Endodermal cell (in vitro differentiated cells): Measurements from ENCODE around the gene PNCK. TPM values are rescaled to one million over a fixed set of nuclear protein-coding genes. Genes with fewer than 3 reads are reported as not detected.

Source experiments
- DNase-seq: peaks from one replicate; pipeline ENCODE4 v3.0.0-alpha.2; 2017
- H3K27ac ChIP-seq: 2 replicates; pipeline ENCODE4 v1.5.1; 2013; ENCODE audit warnings: mild to moderate bottlenecking, low read depth, low read length, moderate library complexity
- H3K27me3 ChIP-seq: 2 replicates; pipeline ENCODE4 v1.6.1; 2013; ENCODE audit warnings: mild to moderate bottlenecking, low read length, moderate library complexity; ENCODE audit not compliant: insufficient read depth, control insufficient read depth, poor library complexity, severe bottlenecking
- H3K36me3 ChIP-seq: 2 replicates; pipeline ENCODE4 v1.7.0; 2013; ENCODE audit warnings: mild to moderate bottlenecking, low read length, moderate library complexity; ENCODE audit not compliant: control insufficient read depth, insufficient read depth
- H3K4me1 ChIP-seq: one replicate; pipeline ENCODE4 v1.7.0; 2013; ENCODE audit warnings: low read length; ENCODE audit not compliant: control insufficient read depth, insufficient read depth
- H3K4me3 ChIP-seq: 2 replicates; pipeline ENCODE4 v1.5.1; 2013; ENCODE audit warnings: mild to moderate bottlenecking, low read length, moderate library complexity
- H3K9ac ChIP-seq: 2 replicates; pipeline ENCODE4 v1.6.1; 2013; ENCODE audit warnings: mild to moderate bottlenecking, low read length, moderate library complexity; ENCODE audit not compliant: poor library complexity, severe bottlenecking; ENCODE audit errors: extremely low read depth
- H3K9me3 ChIP-seq: 2 replicates; pipeline ENCODE4 v1.6.1; 2013; ENCODE audit warnings: mild to moderate bottlenecking, low read length, moderate library complexity; ENCODE audit not compliant: control insufficient read depth
- H3K27ac Mint-ChIP-seq: 2 replicates; pipeline ENCODE4 v1.8.0; 2020; ENCODE audit warnings: mixed read lengths
- H3K27me3 Mint-ChIP-seq: 2 replicates; pipeline ENCODE4 v1.8.0; 2021; ENCODE audit warnings: mild to moderate bottlenecking, mixed read lengths; ENCODE audit not compliant: insufficient read depth
- H3K36me3 Mint-ChIP-seq: 2 replicates; pipeline ENCODE4 v1.8.0; 2020; ENCODE audit warnings: low read depth, mixed read lengths
- H3K4me1 Mint-ChIP-seq: 2 replicates; pipeline ENCODE4 v1.8.0; 2020; ENCODE audit warnings: mixed read lengths
- H3K4me3 Mint-ChIP-seq: 2 replicates; pipeline ENCODE4 v1.8.0; 2020; ENCODE audit warnings: mild to moderate bottlenecking, moderate library complexity, mixed read lengths
- H3K9me3 Mint-ChIP-seq: 2 replicates; pipeline ENCODE4 v1.8.0; 2020; ENCODE audit warnings: mild to moderate bottlenecking, mixed read lengths
- WGBS, 2 experiments: methylation state at CpG; one replicate each; pipeline versions ENCODE4 v1.1.5 to v1.1.7; 2013; ENCODE audit warnings: missing lambda C conversion rate in 2 of 2, mixed read lengths in 1 of 2; ENCODE audit not compliant: insufficient coverage in 1 of 2, insufficient read length in 1 of 2; 5-methylcytosine and 5-hydroxymethylcytosine counted together
- total RNA-seq, 2 donors: library from RNA; stranded (reverse); fragmentation: NEBNext Ultra II Directional in 1 of 2; extraction: Animal tissue kit (Norgen Biotek cat#: 25700) in 1 of 2; gene quantifications; 2 replicates in 1 of 2; 3 replicates in 1 of 2; pipeline ENCODE4 v1.2.1, GENCODE V29; 2021
- TF ChIP-seq, protein P1 (sequence below): fragments of 200-600 bp; sonication (generic); conservative IDR thresholded peaks from 2 replicates; pipeline ENCODE4 v1.5.0; 2021; ENCODE audit warnings: antibody characterized with exemption, mild to moderate bottlenecking

Gene PNCK
- total RNA-seq, 2 donors from 2014 or later = 2.8 to 12.9 TPM

DNA sequence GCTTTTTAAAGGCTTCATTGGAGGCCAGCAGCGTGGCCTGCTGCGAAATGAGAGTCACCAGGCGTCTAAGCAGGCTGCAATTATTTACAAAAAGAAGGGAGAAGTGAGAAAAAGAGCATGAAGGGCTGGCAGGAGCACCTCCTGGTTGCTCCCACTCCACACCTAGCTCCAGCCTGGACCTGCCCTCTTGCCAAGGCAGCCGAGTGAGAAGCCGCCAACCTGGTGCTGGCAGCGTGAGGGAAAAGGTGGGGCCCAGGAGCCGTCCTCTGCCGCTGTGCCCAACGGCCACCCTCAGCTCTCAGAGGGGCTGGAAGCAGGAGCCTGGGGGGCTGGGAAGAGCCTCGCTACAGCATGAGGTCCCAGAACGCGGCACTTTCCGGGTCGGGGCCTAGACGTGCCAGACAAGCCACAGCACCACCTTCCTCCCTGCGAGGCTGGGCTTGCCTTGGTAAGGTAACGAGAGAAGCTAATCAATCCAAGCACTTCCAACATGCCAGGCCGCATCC is 30.5 kb upstream of the PNCK start:
- no peak overlapping the region for H3K27ac ChIP-seq
- WGBS, 2 experiments = 90% methylated on average over 18 of the region's 18 CpGs; no CpG with 5 or more reads in 1 of the 2 experiments

DNA sequence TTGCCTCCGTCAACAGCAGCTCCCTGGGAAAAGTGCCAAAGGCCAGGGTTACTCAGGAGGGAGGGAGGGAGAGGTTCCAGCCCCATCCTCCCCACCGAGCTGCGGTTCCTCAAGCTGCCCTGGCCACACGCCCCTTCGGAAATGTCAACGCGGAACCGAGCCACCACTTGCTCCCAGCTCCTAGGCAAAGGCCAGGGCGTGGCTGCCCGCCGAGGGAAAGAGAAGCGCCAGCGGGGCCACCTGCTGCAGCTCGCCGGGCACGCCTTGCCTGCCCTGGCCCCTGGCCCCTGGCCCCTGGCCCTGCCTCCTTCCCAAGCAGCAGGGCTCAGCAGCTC is 29.4 kb upstream of the PNCK start:
- H3K4me1 Mint-ChIP-seq = no peaks in the 10 kb centered on the region
- Histone ChIP-seq H3K4me1 (no peaks in the 10 kb centered on the region), H3K27ac (no peak overlapping the region), H3K9ac (no peak overlapping the region), H3K27me3 (no peaks in the 10 kb centered on the region), H3K4me3 (no peak overlapping the region), H3K9me3 (no peaks in the 10 kb centered on the region), H3K36me3 (peaks cover 5% of the 10 kb centered on the region)
- peaks cover 68% of the 10 kb centered on the region for H3K9me3 Mint-ChIP-seq
- TF ChIP-seq, protein P1, sequence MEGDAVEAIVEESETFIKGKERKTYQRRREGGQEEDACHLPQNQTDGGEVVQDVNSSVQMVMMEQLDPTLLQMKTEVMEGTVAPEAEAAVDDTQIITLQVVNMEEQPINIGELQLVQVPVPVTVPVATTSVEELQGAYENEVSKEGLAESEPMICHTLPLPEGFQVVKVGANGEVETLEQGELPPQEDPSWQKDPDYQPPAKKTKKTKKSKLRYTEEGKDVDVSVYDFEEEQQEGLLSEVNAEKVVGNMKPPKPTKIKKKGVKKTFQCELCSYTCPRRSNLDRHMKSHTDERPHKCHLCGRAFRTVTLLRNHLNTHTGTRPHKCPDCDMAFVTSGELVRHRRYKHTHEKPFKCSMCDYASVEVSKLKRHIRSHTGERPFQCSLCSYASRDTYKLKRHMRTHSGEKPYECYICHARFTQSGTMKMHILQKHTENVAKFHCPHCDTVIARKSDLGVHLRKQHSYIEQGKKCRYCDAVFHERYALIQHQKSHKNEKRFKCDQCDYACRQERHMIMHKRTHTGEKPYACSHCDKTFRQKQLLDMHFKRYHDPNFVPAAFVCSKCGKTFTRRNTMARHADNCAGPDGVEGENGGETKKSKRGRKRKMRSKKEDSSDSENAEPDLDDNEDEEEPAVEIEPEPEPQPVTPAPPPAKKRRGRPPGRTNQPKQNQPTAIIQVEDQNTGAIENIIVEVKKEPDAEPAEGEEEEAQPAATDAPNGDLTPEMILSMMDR = no peak
- no peak overlapping the region for H3K4me3 Mint-ChIP-seq
- peaks cover 32% of the 10 kb centered on the region for H3K36me3 Mint-ChIP-seq
- no peak for DNase-seq
- H3K27ac Mint-ChIP-seq = no peak overlapping the region
- 92 to 100% methylated on average over 1 to 16 of the region's 16 CpGs for WGBS, 2 experiments
- H3K27me3 Mint-ChIP-seq = no peaks in the 10 kb centered on the region

More for the DNA sequence above, 30.5 kb upstream of the PNCK start:
- H3K9me3 ChIP-seq = no peaks in the 10 kb centered on the region
- no peak overlapping the region for H3K9ac ChIP-seq
- H3K9me3 Mint-ChIP-seq = peaks cover 69% of the 10 kb centered on the region
- H3K36me3 ChIP-seq = peaks cover 7% of the 10 kb centered on the region
- no peaks in the 10 kb centered on the region for H3K27me3 ChIP-seq
- H3K27me3 Mint-ChIP-seq = no peaks in the 10 kb centered on the region
- DNase-seq = no peak
- H3K36me3 Mint-ChIP-seq = peaks cover 34% of the 10 kb centered on the region
- H3K4me1 ChIP-seq = no peaks in the 10 kb centered on the region
- TF ChIP-seq, protein P1 = no peak
- no peaks in the 10 kb centered on the region for H3K4me1 Mint-ChIP-seq
- H3K27ac Mint-ChIP-seq = no peak overlapping the region
- no peak overlapping the region for H3K4me3 ChIP-seq
- no peak overlapping the region for H3K4me3 Mint-ChIP-seq

DNA sequence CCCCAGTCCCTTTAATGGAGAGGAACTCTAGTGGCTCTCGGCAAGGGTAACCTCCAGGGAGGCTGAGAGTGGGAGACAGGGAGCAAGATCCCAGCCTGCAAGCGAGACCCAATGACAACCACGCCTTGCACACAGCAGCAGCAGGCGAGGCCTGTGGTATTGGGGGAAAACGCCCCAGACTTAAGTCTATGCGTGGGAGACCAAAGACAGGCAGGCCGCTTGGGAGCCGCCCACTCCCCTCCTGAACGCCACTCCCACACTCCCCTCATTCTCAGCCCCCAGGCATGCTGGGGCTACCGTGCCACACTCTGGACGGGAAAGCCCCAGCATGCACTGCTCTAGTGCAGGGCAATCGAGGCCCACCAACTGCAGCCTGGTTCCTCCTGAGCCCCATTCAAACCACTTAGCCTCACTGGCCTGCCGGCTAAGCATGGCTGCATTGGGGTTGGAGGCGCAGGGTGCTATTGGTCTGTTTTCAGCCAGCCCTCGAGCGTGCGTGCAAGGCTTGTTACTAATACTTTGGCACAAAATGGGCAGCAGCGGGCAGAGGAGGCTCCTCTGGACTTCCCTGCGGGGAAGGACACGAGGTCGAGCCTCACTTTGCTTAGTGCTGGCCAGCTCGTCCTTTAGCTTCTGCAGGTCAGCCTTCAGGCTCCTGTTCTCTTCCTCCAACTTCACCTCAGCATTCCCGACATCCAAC is 28.9 kb upstream of the PNCK start:
- TF ChIP-seq, protein P1 = no peak
- no peak overlapping the region for H3K4me3 ChIP-seq
- H3K27me3 ChIP-seq = no peaks in the 10 kb centered on the region
- Mint-ChIP-seq H3K9me3 (peaks cover 68% of the 10 kb centered on the region), H3K36me3 (peaks cover 28% of the 10 kb centered on the region), H3K27ac (no peak overlapping the region), H3K4me3 (no peak overlapping the region), H3K4me1 (no peaks in the 10 kb centered on the region), H3K27me3 (no peaks in the 10 kb centered on the region)
- no peaks in the 10 kb centered on the region for H3K9me3 ChIP-seq
- no peak overlapping the region for H3K27ac ChIP-seq
- WGBS, 2 experiments = 98 to 100% methylated on average over 7 to 21 of the region's 23 CpGs
- no peak overlapping the region for H3K9ac ChIP-seq
- no peaks in the 10 kb centered on the region for H3K4me1 ChIP-seq
- peaks cover 3% of the 10 kb centered on the region for H3K36me3 ChIP-seq
- DNase-seq = no peak
